ENCODE results near the gene MTMR4.
"Not testable (repeated sequence)": the region's sequence is repeated elsewhere in the genome, so short reads cannot be mapped to it uniquely, and the experiment has no call there.

The MTMR4 gene

DNA sequence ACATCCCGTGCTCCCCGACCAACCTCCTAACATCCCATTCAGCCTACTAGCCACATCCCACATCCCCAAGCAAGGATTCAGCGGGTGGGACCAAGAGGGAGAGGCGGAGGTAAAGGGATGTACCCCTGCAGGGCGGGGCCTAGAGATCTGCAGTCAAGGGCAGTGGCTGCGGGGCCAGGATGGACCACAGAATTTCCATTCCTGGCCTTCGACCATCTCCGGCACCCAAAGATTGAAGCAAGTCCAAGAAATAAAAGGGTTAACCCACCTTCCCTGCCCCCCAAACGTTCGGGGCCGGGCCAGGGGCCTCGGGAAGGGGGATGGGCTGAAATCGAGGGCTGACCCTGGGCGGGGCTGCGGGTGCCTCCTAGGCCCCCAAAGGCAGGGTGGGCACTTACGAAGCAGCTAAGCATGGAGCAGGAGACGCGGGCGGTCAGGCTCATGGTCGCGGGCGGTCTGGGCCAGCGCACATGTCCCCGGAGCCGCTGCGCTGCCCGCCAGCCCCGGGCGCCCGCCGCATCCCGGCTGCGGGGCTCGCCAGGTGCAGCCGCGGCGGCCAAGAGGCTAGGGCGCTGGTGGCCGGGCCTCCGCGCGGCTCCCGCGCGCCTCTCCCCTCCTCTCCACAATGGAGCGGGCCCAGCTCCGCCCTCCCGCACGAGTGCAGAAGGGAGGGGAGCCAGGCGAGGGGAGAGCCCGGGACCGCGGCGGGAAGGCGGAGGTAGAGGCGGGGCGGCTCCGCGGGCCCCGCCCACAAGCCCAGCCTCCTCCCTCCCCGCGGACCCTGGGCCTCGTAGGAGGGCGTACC is at the start of gene MTMR4:
Gene MTMR4, minus strand, starts transcription at position 674 of the 805 bp plus-strand sequence. Its CDS starts 231 bp downstream, at position 443.
- TF ChIP-seq GATA1 (IDR thresholded peaks at IDR 0.05; ENCODE audit: low read depth, low read length) (no peak), POLR2A (IDR thresholded peaks at IDR 0.05; ENCODE audit: low read length) (peak; percentile 54)
- peak; percentile 85 to 91 for DNase-seq

GRCh38 chr17:58560511-58560910 is 46.1 kb upstream of the MTMR4 start:
- DNase-seq: no peak
- TF ChIP-seq POLR2A (IDR thresholded peaks at IDR 0.05; ENCODE audit: low read length) (no peak), GATA1 (IDR thresholded peaks at IDR 0.05; ENCODE audit: low read depth, low read length) (no peak)

DNA sequence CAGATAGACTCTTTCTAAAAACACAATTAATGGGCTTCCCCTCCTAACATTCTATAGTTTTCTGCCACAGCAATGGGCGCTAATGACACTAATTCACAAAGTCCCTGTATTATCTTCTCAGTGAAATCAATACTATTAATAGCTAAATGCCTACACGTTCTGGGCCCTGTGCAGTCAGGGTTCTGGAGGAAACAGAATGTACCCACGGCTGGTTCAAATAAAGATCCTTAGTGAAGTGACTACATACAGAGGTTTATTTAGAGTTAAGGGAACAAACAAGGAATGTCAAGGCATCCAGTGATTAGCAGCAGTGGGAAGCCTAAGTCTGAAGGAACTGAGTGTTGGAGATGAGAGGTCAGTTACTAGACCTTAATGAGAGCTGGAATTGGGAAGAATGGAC is 43.5 kb upstream of the MTMR4 start:
- DNase-seq: no peak
- no peak for TF ChIP-seq GATA1 (IDR thresholded peaks at IDR 0.05; ENCODE audit: low read depth, low read length)
- TF ChIP-seq POLR2A (IDR thresholded peaks at IDR 0.05; ENCODE audit: low read length): no peak

DNA sequence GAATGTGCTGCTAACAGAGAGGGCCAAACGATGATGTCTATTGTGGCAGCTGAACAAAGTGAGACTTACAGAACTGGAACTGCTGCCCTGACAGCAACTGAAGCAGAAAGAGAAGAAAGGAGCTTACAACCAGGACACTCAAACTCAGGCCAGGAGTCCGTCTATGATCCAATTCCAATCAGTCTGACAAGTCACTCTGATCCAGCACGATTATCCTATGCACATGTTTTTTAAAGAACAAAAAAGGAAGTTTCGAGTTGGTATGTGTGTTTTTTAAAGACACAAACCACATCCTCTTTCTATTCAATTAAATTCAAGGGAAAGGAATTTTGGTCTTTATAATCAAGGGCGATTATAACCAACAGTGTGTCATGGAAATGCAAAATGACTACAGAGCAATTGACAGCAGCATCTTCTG is 42.4 kb upstream of the MTMR4 start:
- TF ChIP-seq GATA1 (IDR thresholded peaks at IDR 0.05; ENCODE audit: low read depth, low read length) (no peak), POLR2A (IDR thresholded peaks at IDR 0.05; ENCODE audit: low read length) (no peak)
- DNase-seq: no peak

- not testable (repeated sequence) for DNase-seq
Observed at GRCh38 chr17:58555109-58555508, 40.7 kb upstream of the MTMR4 start.

DNA sequence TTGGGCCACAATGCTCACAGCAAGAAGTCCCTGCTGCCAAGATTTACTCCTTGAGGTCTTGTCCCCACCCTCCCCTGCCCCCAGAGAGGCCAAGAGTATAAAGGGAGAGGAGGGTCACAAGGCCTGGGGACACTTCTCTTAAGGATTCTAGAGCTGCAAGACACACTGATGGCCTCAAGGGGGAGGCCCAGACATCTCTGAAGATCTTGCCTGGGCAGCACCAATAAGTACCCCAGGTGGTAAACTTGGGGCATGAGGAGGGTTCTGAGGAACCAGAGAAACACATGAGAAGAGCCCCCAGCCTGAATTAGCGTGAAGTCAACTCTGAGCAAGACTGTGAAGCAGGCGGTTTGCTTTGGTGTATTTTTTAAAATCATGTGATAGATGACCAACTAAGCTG is 26.8 kb upstream of the MTMR4 start:
- TF ChIP-seq POLR2A (IDR thresholded peaks at IDR 0.05; ENCODE audit: low read length): no peak
- no peak for TF ChIP-seq GATA1 (IDR thresholded peaks at IDR 0.05; ENCODE audit: low read depth, low read length)
- DNase-seq: peak in 1 of 2 experiments; percentile 30

DNA sequence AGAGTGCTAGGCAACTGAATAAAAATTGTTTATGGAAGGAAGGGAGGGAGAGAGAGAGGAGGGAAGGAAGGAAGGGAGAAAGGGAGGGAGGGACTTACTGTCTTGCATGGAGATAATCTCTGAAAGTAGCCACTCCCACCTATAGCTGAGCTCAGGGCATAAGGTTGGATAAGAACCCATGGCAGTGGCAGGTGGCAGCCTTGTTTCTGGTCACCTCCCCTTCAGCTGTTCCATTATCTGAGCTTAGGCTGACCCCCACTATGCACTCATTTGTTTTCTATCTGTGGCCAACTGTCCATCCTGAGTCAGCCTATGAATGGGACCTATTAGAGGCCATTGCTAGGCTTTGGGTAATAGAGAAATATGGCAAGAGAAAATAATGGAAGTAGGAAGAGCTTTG is 25.3 kb upstream of the MTMR4 start:
- DNase-seq: no peak
- TF ChIP-seq POLR2A (IDR thresholded peaks at IDR 0.05; ENCODE audit: low read length) (no peak), GATA1 (IDR thresholded peaks at IDR 0.05; ENCODE audit: low read depth, low read length) (no peak)

DNA sequence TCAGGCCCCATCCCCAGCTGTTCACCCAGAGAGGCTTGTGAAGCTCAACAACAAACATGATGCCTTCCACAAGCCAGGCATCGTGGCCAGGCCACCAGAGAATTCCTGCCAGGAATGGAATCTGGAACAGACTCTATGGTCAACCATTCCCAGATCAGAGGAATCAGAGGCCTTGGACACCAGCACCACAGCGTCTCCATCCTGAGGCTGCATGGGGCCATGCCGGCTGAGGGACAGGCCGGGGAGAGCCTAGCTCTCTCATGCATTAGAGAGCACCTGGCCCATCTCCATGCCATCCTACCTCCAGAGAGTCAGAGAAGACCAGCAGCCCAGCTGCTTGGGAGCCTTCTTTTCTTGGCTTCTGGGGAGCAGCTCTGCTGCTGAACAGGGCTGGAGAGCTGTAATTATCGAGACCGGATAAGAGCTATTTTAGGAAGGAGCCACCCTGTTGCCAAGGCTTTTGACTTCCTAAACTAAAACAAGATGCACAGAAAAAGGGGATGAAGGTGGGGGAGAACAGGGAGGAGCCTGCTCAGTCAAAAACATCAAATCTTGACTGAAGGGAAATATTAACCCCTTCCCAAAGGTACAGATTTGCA is 24.5 kb upstream of the MTMR4 start:
- DNase-seq: no peak
- TF ChIP-seq GATA1 (IDR thresholded peaks at IDR 0.05; ENCODE audit: low read depth, low read length) (no peak), POLR2A (IDR thresholded peaks at IDR 0.05; ENCODE audit: low read length) (no peak)

DNA sequence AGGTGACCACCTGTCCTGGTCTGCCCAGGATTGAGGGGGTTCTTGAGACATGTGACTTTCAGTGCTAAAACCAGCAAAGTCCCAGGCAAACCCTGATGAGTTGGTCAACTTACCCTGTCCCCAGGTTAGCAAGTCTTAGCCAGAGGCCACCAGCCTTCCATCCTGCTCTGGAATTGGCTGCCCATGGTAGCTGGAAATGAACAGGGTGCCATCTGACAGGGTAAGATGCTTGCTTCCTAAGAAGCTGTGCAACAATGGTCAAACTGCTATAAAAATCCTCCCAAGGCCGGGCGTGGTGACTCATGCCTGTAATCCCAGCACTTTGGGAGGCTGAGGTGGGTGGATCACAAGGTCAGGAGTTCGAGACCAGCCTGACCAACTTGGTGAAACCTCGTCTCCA is 22.8 kb upstream of the MTMR4 start:
- no peak for DNase-seq
- no peak for TF ChIP-seq GATA1 (IDR thresholded peaks at IDR 0.05; ENCODE audit: low read depth, low read length)
- no peak for TF ChIP-seq POLR2A (IDR thresholded peaks at IDR 0.05; ENCODE audit: low read length)

GRCh38 chr17:58536542-58536941 is 22.1 kb upstream of the MTMR4 start:
- no peak for DNase-seq
- TF ChIP-seq POLR2A (IDR thresholded peaks at IDR 0.05; ENCODE audit: low read length) (no peak), GATA1 (IDR thresholded peaks at IDR 0.05; ENCODE audit: low read depth, low read length) (no peak)

GRCh38 chr17:58535431-58535830 is 21.0 kb upstream of the MTMR4 start:
- DNase-seq: no peak
- no peak for TF ChIP-seq POLR2A (IDR thresholded peaks at IDR 0.05; ENCODE audit: low read length)
- TF ChIP-seq GATA1 (IDR thresholded peaks at IDR 0.05; ENCODE audit: low read depth, low read length): no peak

DNA sequence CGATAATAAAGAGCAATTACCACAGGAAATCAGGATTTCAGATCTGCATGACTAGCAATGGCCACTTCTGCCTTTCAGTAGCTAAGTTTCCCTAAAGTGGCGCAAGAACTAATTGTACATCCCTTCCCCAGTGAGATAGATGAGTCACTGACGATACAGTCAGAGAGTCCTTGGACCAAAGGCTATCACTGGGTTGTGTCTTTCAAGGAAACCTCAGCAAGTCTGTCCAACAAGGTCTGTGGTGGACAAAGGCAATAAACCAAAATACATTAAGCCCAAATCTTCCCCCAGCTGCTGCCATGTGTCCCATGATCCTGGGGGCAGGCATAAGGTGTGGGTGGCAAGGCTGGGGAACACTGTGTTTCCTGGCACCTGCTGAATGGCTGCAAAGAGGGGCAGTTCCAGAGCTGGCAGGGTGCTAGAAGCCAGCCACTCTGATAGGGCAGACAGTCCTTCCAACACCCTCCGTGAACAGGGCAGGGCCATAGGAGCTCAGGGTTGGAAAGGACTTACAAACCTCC is 20.5 kb upstream of the MTMR4 start:
- DNase-seq: no peak
- TF ChIP-seq POLR2A (IDR thresholded peaks at IDR 0.05; ENCODE audit: low read length) (no peak), GATA1 (IDR thresholded peaks at IDR 0.05; ENCODE audit: low read depth, low read length) (no peak)

GRCh38 chr17:58534331-58534730 is 19.9 kb upstream of the MTMR4 start:
- DNase-seq: no peak
- TF ChIP-seq GATA1 (IDR thresholded peaks at IDR 0.05; ENCODE audit: low read depth, low read length): no peak
- TF ChIP-seq POLR2A (IDR thresholded peaks at IDR 0.05; ENCODE audit: low read length): no peak

DNA sequence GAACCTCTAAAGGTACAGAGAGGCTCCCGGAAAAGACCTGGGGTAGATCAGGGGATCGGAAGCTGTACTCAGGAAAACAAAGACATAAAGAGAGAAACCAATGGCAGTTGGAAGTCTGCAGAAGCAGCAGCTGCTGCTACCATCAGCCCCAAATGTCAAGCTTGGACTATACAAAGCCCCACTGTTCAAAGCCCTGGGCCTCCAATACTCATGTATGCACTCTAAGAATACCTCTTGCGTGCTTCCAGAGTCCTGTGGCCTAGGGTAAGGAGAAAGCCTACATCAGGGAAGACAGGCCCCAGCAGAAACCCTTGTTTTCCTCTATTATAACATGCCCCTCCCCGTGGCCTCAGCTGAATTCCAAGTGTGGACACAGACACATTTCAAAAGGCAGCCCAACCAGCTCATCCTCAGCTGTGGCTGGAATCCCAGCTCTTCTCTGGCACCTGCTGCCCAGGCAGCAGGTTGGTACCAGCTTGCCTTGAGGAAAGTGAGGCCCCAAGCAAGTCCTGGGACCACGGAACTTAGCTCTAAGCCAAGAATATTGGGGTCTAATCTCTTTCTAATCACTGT is 19.3 kb upstream of the MTMR4 start:
- DNase-seq: no peak
- no peak for TF ChIP-seq POLR2A (IDR thresholded peaks at IDR 0.05; ENCODE audit: low read length)

GRCh38 chr17:58532555-58532951 is 18.1 kb upstream of the MTMR4 start:
- DNase-seq: no peak
- TF ChIP-seq GATA1 (IDR thresholded peaks at IDR 0.05; ENCODE audit: low read depth, low read length): no peak
- TF ChIP-seq POLR2A (IDR thresholded peaks at IDR 0.05; ENCODE audit: low read length): no peak

All from erythroblast (primary cell).